K562 (cell line): ENCODE data around the gene DPEP2NB. TPM values are rescaled to one million over a fixed set of nuclear protein-coding genes. Genes with fewer than 3 reads are reported as not detected.

ENCODE experiments used
- ATAC-seq: fragments of 200-7000 bp; cut with Tn5 transposase; 3 replicates; pipeline ENCODE4 v1.9.1; 2020; ENCODE audit warnings: moderate library complexity
- BruUV-seq: library from RNA; stranded (reverse); fragments of 400-500 nt; replicated peaks from 2 replicates; lab custom pipeline; 2021; lab: Mats Ljungman, UMichigan
- CTCF ChIA-PET: fragments of 300-600 bp; formaldehyde crosslinking; extraction: SDS; loops from one replicate; lab custom pipeline; 2021; ENCODE audit warnings: low intra/inter-chr PET ratio; lab: Yijun Ruan, JAX
- POLR2A ChIA-PET: fragments of 300-600, 350-650 bp; sonication (Branson Sonifier 250); formaldehyde crosslinking; extraction: SDS; loops from one replicate; lab custom pipeline; 2021; ENCODE audit warnings: antibody characterized with exemption, inconsistent platforms; lab: Yijun Ruan, JAX
- DNase-seq, 4 experiments: peaks; one replicate each; pipeline versions ENCODE4 v3.0.0 to v3.0.0-alpha.2; 2011 to 2018; ENCODE audit warnings: low spot score in 3 of 4, mixed read lengths in 3 of 4; ENCODE audit errors: extremely low read depth in 1 of 4
- FAIRE-seq: peaks from 2 replicates; lab custom pipeline; 2011; peaks lifted over from hg19 to GRCh38; lab: Jason Lieb, UNC
- H2AFZ ChIP-seq: 2 replicates; pipeline ENCODE4 v1.6.0; 2011; ENCODE audit warnings: low read depth, low read length, control low read depth, inconsistent platforms
- H3K27ac ChIP-seq: fragments of 200-600 bp; 3 replicates; pipeline ENCODE4 v1.8.0; 2011; ENCODE audit warnings: low read depth, mild to moderate bottlenecking, control low read depth, inconsistent platforms, low read length, moderate library complexity, mixed read lengths; ENCODE audit errors: extremely low read depth
- H3K27me3 ChIP-seq, 2 experiments: fragments of 300-600 bp in 1 of 2; 2 replicates in 1 of 2; 3 replicates in 1 of 2; pipeline versions ENCODE4 v1.6.0 to v1.8.0; 2011; ENCODE audit warnings: inconsistent platforms in 2 of 2, low read length in 2 of 2, mild to moderate bottlenecking in 1 of 2, mixed read lengths in 1 of 2, moderate library complexity in 1 of 2; ENCODE audit not compliant: control insufficient read depth in 2 of 2, insufficient read depth in 2 of 2
- H3K36me3 ChIP-seq: fragments of 300-600 bp; 3 replicates; pipeline ENCODE4 v1.8.0; 2011; ENCODE audit warnings: mild to moderate bottlenecking, low read length, inconsistent platforms; ENCODE audit not compliant: control insufficient read depth, insufficient read depth
- H3K4me1 ChIP-seq, 2 experiments: fragments of 200-600 bp in 1 of 2; replicated peaks in 1 of 2; 2 replicates in 1 of 2; 3 replicates in 1 of 2; pipeline versions ENCODE4 v1.5.1 to v1.8.0; 2011; ENCODE audit warnings: inconsistent platforms in 2 of 2, low read length in 2 of 2, mild to moderate bottlenecking in 1 of 2, mixed read lengths in 1 of 2, moderate library complexity in 1 of 2; ENCODE audit not compliant: control insufficient read depth in 2 of 2, insufficient read depth in 2 of 2
- H3K4me2 ChIP-seq: 2 replicates; pipeline ENCODE4 v1.6.1; 2011; ENCODE audit warnings: low read length, control low read depth, inconsistent platforms, mixed read lengths; ENCODE audit not compliant: insufficient read depth
- H3K4me3 ChIP-seq: fragments of 200-600 bp; sonication (generic), shearing (Covaris generic); 2 replicates; pipeline ENCODE4 v1.5.1; 2016; ENCODE audit warnings: control low read depth, inconsistent platforms
- H3K79me2 ChIP-seq: fragments of 200-600 bp; 3 replicates; pipeline ENCODE4 v1.8.0; 2011; ENCODE audit warnings: low read length, inconsistent platforms; ENCODE audit not compliant: control insufficient read depth, insufficient read depth
- H3K9ac ChIP-seq, 2 experiments: 2 replicates each; pipeline versions ENCODE4 v1.6.0 to v1.6.1; 2011; ENCODE audit warnings: low read depth in 2 of 2, low read length in 2 of 2, control low read depth in 1 of 2, inconsistent platforms in 1 of 2, mild to moderate bottlenecking in 1 of 2, mixed read lengths in 1 of 2; ENCODE audit not compliant: insufficient read depth in 1 of 2
- H3K9me1 ChIP-seq: one replicate; pipeline ENCODE4 v1.6.0; 2011; ENCODE audit warnings: inconsistent platforms, mild to moderate bottlenecking, low read length, moderate library complexity; ENCODE audit not compliant: control insufficient read depth, insufficient read depth
- H3K9me3 ChIP-seq: replicated peaks from 2 replicates; pipeline ENCODE4 v1.5.1; 2011; ENCODE audit warnings: low read depth, low read length, inconsistent platforms; ENCODE audit not compliant: control insufficient read depth, insufficient read depth
- H4K20me1 ChIP-seq: replicated peaks from 2 replicates; pipeline ENCODE4 v1.6.1; 2011; ENCODE audit warnings: low read length, inconsistent platforms, mixed read lengths; ENCODE audit not compliant: control insufficient read depth, insufficient read depth
- CHD4 ChIP-seq: fragments of 200-600 bp; sonication (generic); IDR thresholded peaks from 3 replicates; pipeline ENCODE4 v1.6.1; 2012; ENCODE audit warnings: low read depth, mild to moderate bottlenecking, mixed read lengths, low read length, inconsistent platforms; ENCODE audit not compliant: insufficient read depth, insufficient replicate concordance, poor library complexity, severe bottlenecking
- DACH1 ChIP-seq: fragments of 450-650 bp; IDR thresholded peaks from 2 replicates; pipeline ENCODE4 v1.6.1; 2018; ENCODE audit not compliant: partially characterized antibody
- HDAC2 ChIP-seq: fragments of 450-650 bp; IDR thresholded peaks from 2 replicates; pipeline ENCODE4 v1.6.1; 2016; ENCODE audit warnings: mild to moderate bottlenecking
- MAZ ChIP-seq, 2 experiments: fragments of 450-650 bp in 1 of 2; sonication (generic) in 1 of 2; formaldehyde crosslinking; IDR thresholded peaks in 1 of 2; conservative IDR thresholded peaks in 1 of 2; 2 replicates each; pipeline versions ENCODE4 v1.4.0 to v1.5.0; 2020; ENCODE audit warnings: mild to moderate bottlenecking in 1 of 2, missing genetic modification reagents in 1 of 2
- MCM2 ChIP-seq: fragments of 450-650 bp; IDR thresholded peaks from 2 replicates; pipeline ENCODE4 v1.6.1; 2017; ENCODE audit warnings: low read depth, mild to moderate bottlenecking
- PREB ChIP-seq: sonication (generic); formaldehyde crosslinking; IDR thresholded peaks from 2 replicates; pipeline ENCODE4 v1.8.1; 2023; ENCODE audit warnings: mild to moderate bottlenecking, missing genetic modification reagents
- SMARCA5 ChIP-seq: fragments of 450-650 bp; IDR thresholded peaks from 2 replicates; pipeline ENCODE4 v1.6.1; 2016
- SOX6 ChIP-seq: fragments of 450-650 bp; IDR thresholded peaks from 2 replicates; pipeline ENCODE4 v1.6.1; 2014; ENCODE audit warnings: mild to moderate bottlenecking
- THRAP3 ChIP-seq: fragments of 450-650 bp; IDR thresholded peaks from 2 replicates; pipeline ENCODE4 v1.6.1; 2016; ENCODE audit warnings: mild to moderate bottlenecking, inconsistent platforms, borderline replicate concordance
- THRB ChIP-seq: fragments of 450-650 bp; formaldehyde crosslinking; conservative IDR thresholded peaks from 2 replicates; pipeline ENCODE4 v1.4.0; 2022; ENCODE audit warnings: mild to moderate bottlenecking, missing genetic modification characterization
- ZNF121 ChIP-seq: sonication (generic); formaldehyde crosslinking; conservative IDR thresholded peaks from 2 replicates; pipeline ENCODE4 v1.8.0; 2022; ENCODE audit warnings: missing genetic modification reagents
- ZNF143 ChIP-seq: sonication (generic); formaldehyde crosslinking; IDR thresholded peaks from 2 replicates; pipeline ENCODE4 v1.9.0; 2022; ENCODE audit warnings: mild to moderate bottlenecking, missing genetic modification reagents
- WGBS: fragments of 100-300 bp; shearing (Covaris generic); methylation state at CpG from one replicate; pipeline ENCODE4 v1.1.6; 2016; ENCODE audit warnings: low coverage, mixed read lengths; ENCODE audit not compliant: insufficient coverage; ENCODE audit errors: missing lambda C conversion rate; 5-methylcytosine and 5-hydroxymethylcytosine counted together
- in situ Hi-C: fragments of 300-500 bp; cut with MboI; formaldehyde crosslinking; loops from 4 replicates; pipeline ENCODE4 v1.15.0; 2018; ENCODE audit warnings: inconsistent platforms, mixed read lengths
- intact Hi-C: fragments of 100-400 bp; cut with micrococcal nuclease; formaldehyde crosslinking; loops from 2 replicates; pipeline ENCODE4 v1.14.2; 2022
- polyA plus RNA-seq, 8 experiments: library from polyadenylated mRNA; depleted of rRNA in 4 of 8; stranded (reverse) in 5 of 8; unstranded in 3 of 8; fragments of >200 nt; fragmentation: Nextera tagmentation in 2 of 8; fragmentation: Illumina TruSeq in 1 of 8; extraction: Ambion mirVana in 2 of 8; extraction: Trizol in 1 of 8; gene quantifications; 2 replicates each; pipeline versions ENCODE4 v1.2.1 to v1.2.3, GENCODE V29; 2011 to 2014; ENCODE audit warnings: inconsistent platforms in 1 of 8, missing spikeins in 1 of 8
- total RNA-seq, 7 experiments: library from RNA; depleted of rRNA in 6 of 7; stranded (reverse); fragments of >200 nt in 6 of 7; fragmentation: Illumina TruSeq in 2 of 7; extraction: Trizol in 2 of 7; gene quantifications; 2 replicates each; pipeline versions ENCODE4 v1.2.1 to v1.2.3, GENCODE V29; 2011 to 2021; ENCODE audit warnings: low replicate concordance in 1 of 7

Gene DPEP2NB
- total and polyA plus RNA-seq, 9 of the 15 experiments (the other 6 are each of a cell fraction or from before 2014, with no cell fraction given), result not detected

DNA sequence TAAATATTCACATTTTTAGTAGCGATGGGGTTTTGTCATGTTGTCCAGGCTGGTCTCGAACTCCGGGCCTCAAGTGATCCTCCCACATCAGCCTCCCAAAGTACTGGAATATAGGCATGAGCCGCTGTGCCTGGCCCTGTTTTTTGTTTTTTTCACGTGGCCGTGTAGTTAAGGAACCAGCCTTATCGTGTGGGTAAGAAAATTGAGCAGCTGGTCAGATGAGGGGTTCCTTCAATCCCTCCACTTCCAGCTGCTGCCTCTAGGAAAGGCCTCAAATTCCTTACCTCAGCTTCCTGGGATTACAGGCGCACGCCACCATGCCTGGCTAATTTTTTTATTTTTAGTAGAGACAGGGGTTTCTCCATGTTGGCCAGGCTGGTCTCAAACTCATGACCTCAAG, 10.5 kb downstream of the DPEP2NB start:
- ChIA-PET POLR2A (interaction anchor here (0.6 to 3.2 kb wide), 5 partner anchors 9 to 252 kb away, joined by 3 to 13 read pairs (median 5); partner anchors contain the start of genes DDX28, DPEP2NB and DUS2), CTCF (interaction anchor here (1.6 kb wide), 1 partner anchor 11 kb away, joined by 5 read pairs; no protein-coding TSS in a partner anchor)
- no peak for DNase-seq
- Histone ChIP-seq H2AFZ (peak overlapping the region; percentile 81; the same call in 1 of the 2 replicates), H4K20me1 (no peaks in the 10 kb centered on the region), H3K4me2 (no peak overlapping the region), H3K9me3 (no peaks in the 10 kb centered on the region), H3K4me1 (peaks cover 0 to 4% of the 10 kb centered on the region in 2 experiments; a peak in 2 of 5 replicates), H3K79me2 (no peaks in the 10 kb centered on the region), H3K9ac (peak overlapping the region in 1 of 2 experiments; percentile 30; a peak in 1 of 4 replicates), H3K4me3 (no peak overlapping the region), H3K27me3 (no peaks in the 10 kb centered on the region), H3K9me1 (no peaks in the 10 kb centered on the region), H3K27ac (no peak overlapping the region), H3K36me3 (no peaks in the 10 kb centered on the region)
- WGBS, result 69% methylated on average over 9 of the region's 9 CpGs
- intact Hi-C loops (no loop called here), in situ Hi-C loops (no loop called here)
- TF ChIP-seq CHD4 (no peak), PREB (CRISPR knock-in tag) (no peak), SOX6 (no peak)
- no peak for FAIRE-seq
- BruUV-seq, result no TSS peak
- ATAC-seq, result no peak

- WGBS, result 42% methylated on average over 4 of the region's 4 CpGs
- no TSS peak for BruUV-seq
- FAIRE-seq (no peak), ATAC-seq (no peak), DNase-seq (no peak)
- peaks cover 8 to 16% of the 10 kb centered on the region in 2 experiments for H3K4me1 ChIP-seq
- no peaks in the 10 kb centered on the region for H3K9me3 ChIP-seq
- no peaks in the 10 kb centered on the region for H3K9me1 ChIP-seq
- ChIA-PET CTCF (no interaction called here), POLR2A (interaction anchor here (0.6 kb wide), 1 partner anchor 118 kb away, joined by 3 read pairs; no protein-coding TSS in a partner anchor)
- H3K4me2 ChIP-seq, result no peak overlapping the region
- H3K9ac ChIP-seq, result no peak overlapping the region
- H2AFZ ChIP-seq, result no peak overlapping the region
- intact Hi-C loops (no loop called here), in situ Hi-C loops (no loop called here)
- H3K79me2 ChIP-seq, result no peaks in the 10 kb centered on the region
- no peaks in the 10 kb centered on the region for H3K27me3 ChIP-seq
- no peaks in the 10 kb centered on the region for H3K36me3 ChIP-seq
- H3K4me3 ChIP-seq, result no peak overlapping the region
- H4K20me1 ChIP-seq, result no peaks in the 10 kb centered on the region
- no peak for TF ChIP-seq ZNF143 (CRISPR knock-in tag)
- TF ChIP-seq THRB, result no peak
- TF ChIP-seq ZNF121 (CRISPR knock-in tag), result no peak
- TF ChIP-seq MCM2, result no peak
- no peak for TF ChIP-seq SMARCA5
- TF ChIP-seq MAZ (CRISPR knock-in tag; conservative IDR thresholded peaks at IDR 0.05 in 1 of 2, IDR thresholded peaks at IDR 0.05 in 1 of 2), result no peak
- TF ChIP-seq DACH1, result no peak
- TF ChIP-seq THRAP3, result no peak
- TF ChIP-seq HDAC2, result no peak
- no peak overlapping the region for H3K27ac ChIP-seq
Measured at GRCh38 chr16:68003031-68003430, 12.7 kb downstream of the DPEP2NB start.
